Adrenal gland (tissue), 5 donors: ENCODE data around the gene BEX5.
A peak's percentile ranks its signal among the peaks of the same experiment; 100 is the strongest.

Experiments used
- CTCF ChIP-seq, 6 experiments: fragments of 450-650 bp in 4 of 6; fragments of 200-600 bp in 2 of 6; sonication (generic) in 1 of 6; IDR thresholded peaks; 1 replicate in 5 of 6; 2 replicates in 1 of 6; pipeline versions ENCODE4 v1.5.1 to v1.8.0; 2016 to 2021; ENCODE audit warnings: antibody characterized with exemption in 6 of 6, mild to moderate bottlenecking in 2 of 6, moderate library complexity in 1 of 6
- POLR2A ChIP-seq, 2 donors: fragments of 450-650 bp; IDR thresholded peaks; one replicate each; pipeline ENCODE4 v1.6.1; 2017; ENCODE audit warnings: antibody characterized with exemption in 2 of 2, mild to moderate bottlenecking in 2 of 2, moderate library complexity in 1 of 2
- donor health status: DM: no; HTN: no; CAD: no.

GRCh38 chrX:102154218-102154860, 1.4 kb downstream of the BEX5 start:
- TF ChIP-seq CTCF (IDR thresholded peaks at IDR 0.05) (peak in 1 of 6 experiments; percentile 26), POLR2A (IDR thresholded peaks at IDR 0.05) (no peak)
